Ovary (tissue), 9 donors: Measurements from ENCODE around the gene GPR17. TPM values are rescaled to one million over a fixed set of nuclear protein-coding genes. Genes with fewer than 3 reads are reported as not detected.

ENCODE experiments used
- DNase-seq, 5 donors: peaks; one replicate each; pipeline ENCODE4 v3.0.0-alpha.2; 2019 to 2020
- H3K27ac ChIP-seq, 2 donors: fragments of 200-600 bp; one replicate each; pipeline versions ENCODE4 v1.5.1 to v1.8.0; 2019 to 2022
- H3K27me3 ChIP-seq: fragments of 200-600 bp; one replicate; pipeline ENCODE4 v1.8.0; 2022
- H3K36me3 ChIP-seq: fragments of 200-600 bp; sonication (generic); one replicate; pipeline ENCODE4 v1.5.1; 2019
- H3K4me1 ChIP-seq: one replicate; pipeline ENCODE4 v1.8.1; 2013; ENCODE audit warnings: mild to moderate bottlenecking, moderate library complexity; ENCODE audit not compliant: insufficient read depth
- H3K4me3 ChIP-seq: fragments of 200-600 bp; sonication (generic); one replicate; pipeline ENCODE4 v1.5.1; 2017
- H3K9me3 ChIP-seq, 2 donors: fragments of 200-600 bp in 1 of 2; sonication (generic) in 1 of 2; one replicate each; pipeline versions ENCODE4 v1.5.1 to v1.8.1; 2013 to 2019; ENCODE audit warnings: mild to moderate bottlenecking in 1 of 2, moderate library complexity in 1 of 2
- EP300 ChIP-seq: sonication (generic); formaldehyde crosslinking; IDR thresholded peaks from one replicate; pipeline ENCODE4 v1.6.1; 2017; ENCODE audit warnings: antibody characterized with exemption
- POLR2A ChIP-seq: fragments of 450-650 bp; IDR thresholded peaks from one replicate; pipeline ENCODE4 v1.6.1; 2017; ENCODE audit warnings: antibody characterized with exemption, mild to moderate bottlenecking, moderate library complexity
- WGBS, 3 donors: extraction: QIAGEN DNeasy Blood & Tissue Kit in 1 of 3; methylation state at CpG; one replicate each; pipeline versions ENCODE4 v1.1.5 to v1.1.7; 2013 to 2017; 5-methylcytosine and 5-hydroxymethylcytosine counted together
- intact Hi-C, 4 donors: fragments of 100-400 bp; cut with DNase I; formaldehyde crosslinking; loops; one replicate each; pipeline versions ENCODE4 v1.11.0 to v1.15.1; 2022 to 2023
- polyA plus RNA-seq, 2 donors: library from polyadenylated mRNA; stranded (reverse); fragments of 200-250 nt in 1 of 2; fragments of 350-450 nt in 1 of 2; fragmentation: Illumina TruSeq in 1 of 2; extraction: RNeasy Lipid Tissue Mini Kit (QIAGEN cat#74804) in 1 of 2; gene quantifications; one replicate each; pipeline ENCODE4 v1.2.3, GENCODE V29; 2013 to 2014
- total RNA-seq, 7 donors: library from RNA; depleted of rRNA in 2 of 7; stranded (reverse); fragments of >200 nt in 2 of 7; fragmentation: NEBNext Ultra II Directional in 3 of 7; extraction: Animal tissue kit (Norgen Biotek cat#: 25700) in 3 of 7; gene quantifications; one replicate each; pipeline versions ENCODE4 v1.1.0 to v1.2.4, GENCODE V29; 2016 to 2023
- TF ChIP-seq, protein P1 (sequence below), 3 donors: fragments of 450-650 bp in 2 of 3; fragments of 200-600 bp in 1 of 3; IDR thresholded peaks; one replicate each; pipeline versions ENCODE4 v1.5.1 to v1.8.0; 2016 to 2022; ENCODE audit warnings: antibody characterized with exemption in 3 of 3, mild to moderate bottlenecking in 1 of 3
- donor health status: DM: no; HTN: no; CAD: no; lungs with moderate emphysema.
- donor health status: DM: no; HTN: no; CAD: no.
- donor health status: Bipolar disorder and iron deficiency.
- donor health status: DM: yes; HTN: yes; CAD: no.
- donor health status: DM: no; HTN: no; CAD: no.
- donor health status: DM: yes; HTN: yes; CAD: no.

Gene GPR17
- total and polyA plus RNA-seq, 9 donors: 0.18 TPM; not detected in 8

DNA sequence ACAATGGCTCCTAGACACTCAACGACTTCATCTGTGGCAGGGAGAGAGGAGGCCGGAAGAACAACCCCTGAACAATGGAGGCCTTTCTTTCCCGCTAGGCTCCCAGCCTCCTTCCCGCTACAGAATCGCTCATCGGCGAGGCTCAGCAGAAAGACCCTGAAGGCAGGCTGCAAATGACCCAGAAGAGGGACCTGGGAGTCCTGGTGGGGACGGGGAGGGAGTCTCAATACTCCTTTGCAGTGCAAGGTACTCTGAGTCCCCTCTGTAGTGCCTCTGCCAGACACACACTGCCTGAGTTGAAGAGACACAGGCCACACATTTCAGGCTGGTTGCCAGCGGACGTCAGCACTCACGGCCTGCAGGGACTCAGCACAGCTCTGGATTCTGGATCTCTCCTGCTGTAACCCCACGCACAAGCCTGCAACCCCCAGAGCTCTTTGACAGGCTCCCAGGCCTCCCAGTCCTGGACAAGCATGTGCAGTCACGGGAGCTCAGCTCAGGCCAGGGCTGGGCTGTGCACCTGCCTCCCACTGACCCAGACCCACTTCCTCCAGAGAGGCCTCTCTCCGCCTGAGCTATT lies 6.1 kb downstream of the GPR17 start:
- TF ChIP-seq, protein P1, sequence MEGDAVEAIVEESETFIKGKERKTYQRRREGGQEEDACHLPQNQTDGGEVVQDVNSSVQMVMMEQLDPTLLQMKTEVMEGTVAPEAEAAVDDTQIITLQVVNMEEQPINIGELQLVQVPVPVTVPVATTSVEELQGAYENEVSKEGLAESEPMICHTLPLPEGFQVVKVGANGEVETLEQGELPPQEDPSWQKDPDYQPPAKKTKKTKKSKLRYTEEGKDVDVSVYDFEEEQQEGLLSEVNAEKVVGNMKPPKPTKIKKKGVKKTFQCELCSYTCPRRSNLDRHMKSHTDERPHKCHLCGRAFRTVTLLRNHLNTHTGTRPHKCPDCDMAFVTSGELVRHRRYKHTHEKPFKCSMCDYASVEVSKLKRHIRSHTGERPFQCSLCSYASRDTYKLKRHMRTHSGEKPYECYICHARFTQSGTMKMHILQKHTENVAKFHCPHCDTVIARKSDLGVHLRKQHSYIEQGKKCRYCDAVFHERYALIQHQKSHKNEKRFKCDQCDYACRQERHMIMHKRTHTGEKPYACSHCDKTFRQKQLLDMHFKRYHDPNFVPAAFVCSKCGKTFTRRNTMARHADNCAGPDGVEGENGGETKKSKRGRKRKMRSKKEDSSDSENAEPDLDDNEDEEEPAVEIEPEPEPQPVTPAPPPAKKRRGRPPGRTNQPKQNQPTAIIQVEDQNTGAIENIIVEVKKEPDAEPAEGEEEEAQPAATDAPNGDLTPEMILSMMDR (IDR thresholded peaks at IDR 0.05): no peak
- no peak for TF ChIP-seq EP300
- TF ChIP-seq POLR2A: no peak
- Histone ChIP-seq H3K4me1 (no peaks in the 10 kb centered on the region), H3K27me3 (no peaks in the 10 kb centered on the region), H3K27ac (no peak overlapping the region), H3K9me3 (no peaks in the 10 kb centered on the region), H3K36me3 (no peaks in the 10 kb centered on the region), H3K4me3 (no peak overlapping the region)
- intact Hi-C loops: no loop called here
- DNase-seq: no peak
- whole genome bisulfite sequencing, 3 donors: 78 to 91% (median 88%) methylated on average over 14 of the region's 14 CpGs

GRCh38 chr2:127652786-127653357 lies 6.9 kb downstream of the GPR17 start:
- TF ChIP-seq EP300: no peak
- TF ChIP-seq POLR2A: no peak
- TF ChIP-seq, protein P1 (IDR thresholded peaks at IDR 0.05): no peak
- H3K27ac ChIP-seq: no peak overlapping the region

GRCh38 chr2:127653421-127654083 lies 7.6 kb downstream of the GPR17 start:
- 77 to 82% (median 81%) methylated on average over 16 of the region's 16 CpGs for WGBS, 3 donors

More at GRCh38 chr2:127652786-127653357, 6.9 kb downstream of the GPR17 start:
- no peak overlapping the region for H3K4me3 ChIP-seq
- no peaks in the 10 kb centered on the region for H3K36me3 ChIP-seq
- H3K4me1 ChIP-seq: no peaks in the 10 kb centered on the region
- no peaks in the 10 kb centered on the region for H3K9me3 ChIP-seq
- intact Hi-C loops: no loop called here
- H3K27me3 ChIP-seq: no peaks in the 10 kb centered on the region
- no peak for DNase-seq
- 81 to 85% (median 82%) methylated on average over 25 of the region's 25 CpGs for WGBS, 3 donors

GRCh38 chr2:127654084-127654837 lies 8.3 kb downstream of the GPR17 start:
- no peak overlapping the region for H3K27ac ChIP-seq
- H3K27me3 ChIP-seq: no peaks in the 10 kb centered on the region
- no peaks in the 10 kb centered on the region for H3K36me3 ChIP-seq
- TF ChIP-seq, protein P1 (IDR thresholded peaks at IDR 0.05): no peak
- no peak for TF ChIP-seq EP300
- TF ChIP-seq POLR2A: no peak
- no peak for DNase-seq
- WGBS, 3 donors: 90 to 96% (median 94%) methylated on average over 24 of the region's 24 CpGs
- intact Hi-C loops: no loop called here
- H3K4me3 ChIP-seq: no peak overlapping the region
- peaks cover 1% of the 10 kb centered on the region for H3K4me1 ChIP-seq
- H3K9me3 ChIP-seq: no peaks in the 10 kb centered on the region

More at GRCh38 chr2:127653421-127654083, 7.6 kb downstream of the GPR17 start:
- no peak overlapping the region for H3K27ac ChIP-seq
- H3K27me3 ChIP-seq: no peaks in the 10 kb centered on the region
- DNase-seq: no peak
- TF ChIP-seq EP300: no peak
- TF ChIP-seq, protein P1 (IDR thresholded peaks at IDR 0.05): no peak
- no peak for TF ChIP-seq POLR2A
- H3K4me3 ChIP-seq: no peak overlapping the region
- H3K36me3 ChIP-seq: no peaks in the 10 kb centered on the region
- intact Hi-C loops: no loop called here
- no peaks in the 10 kb centered on the region for H3K4me1 ChIP-seq
- H3K9me3 ChIP-seq: no peaks in the 10 kb centered on the region
